IPS-NIHi7 (cell line): ENCODE data around the gene BCL3.

Source experiments
- DNase-seq: peaks from one replicate; pipeline ENCODE4 v3.0.0; 2012; ENCODE audit warnings: mixed read lengths; ENCODE audit errors: extremely low spot score

BCL3 gene

GRCh38 chr19:44741841-44742329 is 6.6 kb upstream of the BCL3 start:
- DNase-seq = peak; percentile 62

- DNase-seq = peak; percentile 2
Observed at GRCh38 chr19:44742330-44743061, 6.0 kb upstream of the BCL3 start.

GRCh38 chr19:44744871-44745332 is 3.6 kb upstream of the BCL3 start:
- DNase-seq = no peak

- peak; percentile 41 for DNase-seq
Observed at GRCh38 chr19:44745341-44745831, 3.1 kb upstream of the BCL3 start.

- DNase-seq = peak; percentile 1
Observed at GRCh38 chr19:44745887-44746600, 2.5 kb upstream of the BCL3 start.

GRCh38 chr19:44746616-44746945 is 1.9 kb upstream of the BCL3 start:
- peak; percentile 6 for DNase-seq

GRCh38 chr19:44746946-44747738 is 1.4 kb upstream of the BCL3 start:
- peak; percentile 90 for DNase-seq

- peak; percentile 31 for DNase-seq
Observed at GRCh38 chr19:44747739-44748425, 626 bp upstream of the BCL3 start.

- no peak for DNase-seq
Observed at GRCh38 chr19:44749292-44749691, 784 bp downstream of the BCL3 start.

- peak; percentile 0 for DNase-seq
Observed at GRCh38 chr19:44749994-44750393, 1.5 kb downstream of the BCL3 start.

GRCh38 chr19:44752123-44752815 is 3.8 kb downstream of the BCL3 start:
- no peak for DNase-seq

- DNase-seq = peak; percentile 76
Observed at GRCh38 chr19:44752816-44753625, 4.5 kb downstream of the BCL3 start.

- DNase-seq = no peak
Observed at GRCh38 chr19:44753626-44753931, 5.1 kb downstream of the BCL3 start.

- DNase-seq = peak; percentile 74
Observed at GRCh38 chr19:44753932-44754749, 5.6 kb downstream of the BCL3 start.

- DNase-seq = no peak
Observed at GRCh38 chr19:44754750-44755080, 6.2 kb downstream of the BCL3 start.

GRCh38 chr19:44755219-44755618 is 6.7 kb downstream of the BCL3 start:
- DNase-seq = no peak

- DNase-seq = no peak
Observed at GRCh38 chr19:44756089-44756562, 7.6 kb downstream of the BCL3 start.

GRCh38 chr19:44757057-44757734 is 8.7 kb downstream of the BCL3 start:
- DNase-seq = peak; percentile 42
